IPS-20b (cell line): ENCODE measurements around the gene TECTA.
"Not testable (repeated sequence)": the region's sequence is repeated elsewhere in the genome, so short reads cannot be mapped to it uniquely, and the experiment has no call there.

Experiments
- H3K27ac ChIP-seq: one replicate; pipeline ENCODE4 v1.5.1; 2013; ENCODE audit warnings: low read length
- H3K27me3 ChIP-seq: 2 replicates; pipeline ENCODE4 v1.6.1; 2013; ENCODE audit warnings: mild to moderate bottlenecking, low read length, inconsistent platforms; ENCODE audit not compliant: insufficient read depth
- H3K36me3 ChIP-seq: 2 replicates; pipeline ENCODE4 v1.6.1; 2013; ENCODE audit warnings: low read depth, mild to moderate bottlenecking, inconsistent platforms, low read length, moderate library complexity; ENCODE audit not compliant: insufficient read depth
- H3K4me1 ChIP-seq: 2 replicates; pipeline ENCODE4 v1.6.1; 2013; ENCODE audit warnings: mild to moderate bottlenecking, control low read depth, inconsistent platforms, low read length, moderate library complexity; ENCODE audit not compliant: insufficient read depth
- H3K4me3 ChIP-seq: 2 replicates; pipeline ENCODE4 v1.5.1; 2013; ENCODE audit warnings: mild to moderate bottlenecking, low read length, inconsistent platforms
- H3K9ac ChIP-seq: 2 replicates; pipeline ENCODE4 v1.6.1; 2013; ENCODE audit warnings: low read depth, mild to moderate bottlenecking, inconsistent platforms, low read length, moderate library complexity
- H3K9me3 ChIP-seq: 2 replicates; pipeline ENCODE4 v1.6.1; 2013; ENCODE audit warnings: mild to moderate bottlenecking, low read depth, low read length, inconsistent platforms; ENCODE audit not compliant: insufficient read depth

Gene TECTA

GRCh38 chr11:121112498-121113455 is 11.7 kb downstream of the TECTA start:
- no peaks in the 10 kb centered on the region for H3K9me3 ChIP-seq
- H3K9ac ChIP-seq, result no peak overlapping the region
- H3K4me3 ChIP-seq, result no peak overlapping the region
- H3K27me3 ChIP-seq, result peaks cover 8% of the 10 kb centered on the region; the same call in 1 of the 2 replicates
- H3K27ac ChIP-seq, result no peak overlapping the region
- H3K36me3 ChIP-seq, result no peaks in the 10 kb centered on the region
- H3K4me1 ChIP-seq, result no peaks in the 10 kb centered on the region

GRCh38 chr11:121113611-121114010 is 12.6 kb downstream of the TECTA start:
- Histone ChIP-seq H3K4me1 (no peaks in the 10 kb centered on the region), H3K27me3 (peaks cover 8% of the 10 kb centered on the region; the same call in 1 of the 2 replicates), H3K36me3 (no peaks in the 10 kb centered on the region), H3K9me3 (no peaks in the 10 kb centered on the region), H3K9ac (no peak overlapping the region), H3K4me3 (no peak overlapping the region), H3K27ac (no peak overlapping the region)

- not testable (repeated sequence) for H3K4me3 ChIP-seq
These were observed 14.0 kb downstream of the TECTA start for GRCh38 chr11:121115024-121115423.

GRCh38 chr11:121117788-121118187 is 16.7 kb downstream of the TECTA start:
- H3K9ac ChIP-seq, result no peak overlapping the region
- no peaks in the 10 kb centered on the region for H3K27me3 ChIP-seq
- H3K27ac ChIP-seq, result no peak overlapping the region
- H3K4me3 ChIP-seq, result no peak overlapping the region
- H3K9me3 ChIP-seq, result peaks cover 11% of the 10 kb centered on the region
- no peaks in the 10 kb centered on the region for H3K4me1 ChIP-seq
- peaks cover 3% of the 10 kb centered on the region; the same call in 1 of the 2 replicates for H3K36me3 ChIP-seq

More at GRCh38 chr11:121115024-121115423, 14.0 kb downstream of the TECTA start:
- H3K4me1 ChIP-seq, H3K27me3 ChIP-seq, H3K27ac ChIP-seq, H3K9ac ChIP-seq, H3K36me3 ChIP-seq, H3K9me3 ChIP-seq: not testable (repeated sequence)

- Histone ChIP-seq H3K4me3 (no peak overlapping the region), H3K9me3 (peaks cover 16% of the 10 kb centered on the region), H3K27me3 (no peaks in the 10 kb centered on the region), H3K9ac (no peak overlapping the region), H3K4me1 (no peaks in the 10 kb centered on the region), H3K27ac (no peak overlapping the region), H3K36me3 (peaks cover 3% of the 10 kb centered on the region; the same call in 1 of the 2 replicates)
These were observed 18.4 kb downstream of the TECTA start for GRCh38 chr11:121119440-121119839.

- Histone ChIP-seq H3K27me3 (no peaks in the 10 kb centered on the region), H3K9ac (no peak overlapping the region), H3K4me1 (no peaks in the 10 kb centered on the region), H3K36me3 (peaks cover 3% of the 10 kb centered on the region; the same call in 1 of the 2 replicates), H3K4me3 (no peak overlapping the region), H3K27ac (no peak overlapping the region), H3K9me3 (peaks cover 16% of the 10 kb centered on the region)
These were observed 21.3 kb downstream of the TECTA start for GRCh38 chr11:121122328-121122727.

- H3K27me3 ChIP-seq, result no peaks in the 10 kb centered on the region
- no peak overlapping the region for H3K27ac ChIP-seq
- H3K9me3 ChIP-seq, result peaks cover 16% of the 10 kb centered on the region
- H3K4me1 ChIP-seq, result no peaks in the 10 kb centered on the region
- no peak overlapping the region for H3K4me3 ChIP-seq
- H3K9ac ChIP-seq, result no peak overlapping the region
- peaks cover 3% of the 10 kb centered on the region; the same call in 1 of the 2 replicates for H3K36me3 ChIP-seq
These were observed 22.5 kb downstream of the TECTA start for GRCh38 chr11:121123496-121124069.

GRCh38 chr11:121127809-121128208 is 26.8 kb downstream of the TECTA start:
- no peak overlapping the region for H3K4me3 ChIP-seq

GRCh38 chr11:121129362-121130340 is 28.6 kb downstream of the TECTA start:
- Histone ChIP-seq H3K27ac (no peak overlapping the region), H3K27me3 (no peaks in the 10 kb centered on the region), H3K4me1 (no peaks in the 10 kb centered on the region), H3K9ac (no peak overlapping the region), H3K36me3 (no peaks in the 10 kb centered on the region), H3K4me3 (no peak overlapping the region), H3K9me3 (no peaks in the 10 kb centered on the region)

More at GRCh38 chr11:121127809-121128208, 26.8 kb downstream of the TECTA start:
- Histone ChIP-seq H3K9ac (no peak overlapping the region), H3K4me1 (no peaks in the 10 kb centered on the region), H3K27ac (no peak overlapping the region), H3K9me3 (peaks cover 5% of the 10 kb centered on the region; the same call in 1 of the 2 replicates), H3K36me3 (no peaks in the 10 kb centered on the region), H3K27me3 (no peaks in the 10 kb centered on the region)

- H3K27ac ChIP-seq, result no peak overlapping the region
- H3K9ac ChIP-seq, result no peak overlapping the region
- H3K4me3 ChIP-seq, result no peak overlapping the region
- H3K4me1 ChIP-seq, result no peaks in the 10 kb centered on the region
- H3K27me3 ChIP-seq, result no peaks in the 10 kb centered on the region
- H3K9me3 ChIP-seq, result no peaks in the 10 kb centered on the region
- no peaks in the 10 kb centered on the region for H3K36me3 ChIP-seq
These were observed 30.6 kb downstream of the TECTA start for GRCh38 chr11:121131656-121132055.
